MCF 10A (cell line): ENCODE results near the gene UTP25. TPM values are rescaled to one million over a fixed set of nuclear protein-coding genes. Genes with fewer than 3 reads are reported as not detected.

ENCODE experiments used
- BruUV-seq: library from RNA; stranded (reverse); fragments of 400-500 nt; replicated peaks from 2 replicates; lab custom pipeline; 2021; lab: Mats Ljungman, UMichigan
- CTCF ChIA-PET: fragments of 300-600 bp; sonication (Branson Sonifier 250); formaldehyde crosslinking; extraction: SDS; loops from one replicate; lab custom pipeline; 2021; ENCODE audit warnings: antibody characterized with exemption, inconsistent platforms; lab: Yijun Ruan, JAX
- POLR2A ChIA-PET: fragments of 300-600, 350-650 bp; sonication (Branson Sonifier 250); formaldehyde crosslinking; extraction: SDS; loops from one replicate; lab custom pipeline; 2020; ENCODE audit warnings: antibody characterized with exemption, inconsistent platforms; lab: Yijun Ruan, JAX
- DNase-seq: peaks from one replicate; pipeline ENCODE4 v3.0.0-alpha.2; 2018; ENCODE audit not compliant: unreplicated experiment
- H3K27ac Mint-ChIP-seq: one replicate; pipeline ENCODE4 v1.8.0; 2022; ENCODE audit warnings: mild to moderate bottlenecking, low read depth, mixed read lengths; ENCODE audit not compliant: unreplicated experiment
- H3K27me3 Mint-ChIP-seq: one replicate; pipeline ENCODE4 v1.8.0; 2022; ENCODE audit warnings: mixed read lengths; ENCODE audit not compliant: insufficient read depth, unreplicated experiment
- H3K36me3 Mint-ChIP-seq: one replicate; pipeline ENCODE4 v1.8.0; 2022; ENCODE audit warnings: mild to moderate bottlenecking, moderate library complexity, mixed read lengths; ENCODE audit not compliant: insufficient read depth, unreplicated experiment
- H3K4me1 Mint-ChIP-seq: one replicate; pipeline ENCODE4 v1.8.0; 2022; ENCODE audit warnings: mixed read lengths; ENCODE audit not compliant: insufficient read depth, unreplicated experiment
- H3K4me3 Mint-ChIP-seq: one replicate; pipeline ENCODE4 v1.8.0; 2022; ENCODE audit warnings: mild to moderate bottlenecking, moderate library complexity, mixed read lengths; ENCODE audit not compliant: unreplicated experiment
- H3K9me3 Mint-ChIP-seq: one replicate; pipeline ENCODE4 v1.8.0; 2022; ENCODE audit warnings: mixed read lengths; ENCODE audit not compliant: unreplicated experiment
- CTCF ChIP-seq: fragments of 200-600 bp; IDR thresholded peaks from one replicate; pipeline ENCODE4 v1.8.0; 2022; ENCODE audit warnings: antibody characterized with exemption, mild to moderate bottlenecking; ENCODE audit not compliant: unreplicated experiment
- intact Hi-C: fragments of 100-400 bp; cut with micrococcal nuclease; formaldehyde crosslinking; loops from 2 replicates; pipeline ENCODE4 v1.14.1; 2022
- total RNA-seq: library from RNA; stranded (reverse); gene quantifications from 2 replicates; pipeline ENCODE4 v1.2.3, GENCODE V29; 2022

UTP25 gene
- total RNA-seq, 1 experiment from 2014 or later: 23.8 TPM

DNA sequence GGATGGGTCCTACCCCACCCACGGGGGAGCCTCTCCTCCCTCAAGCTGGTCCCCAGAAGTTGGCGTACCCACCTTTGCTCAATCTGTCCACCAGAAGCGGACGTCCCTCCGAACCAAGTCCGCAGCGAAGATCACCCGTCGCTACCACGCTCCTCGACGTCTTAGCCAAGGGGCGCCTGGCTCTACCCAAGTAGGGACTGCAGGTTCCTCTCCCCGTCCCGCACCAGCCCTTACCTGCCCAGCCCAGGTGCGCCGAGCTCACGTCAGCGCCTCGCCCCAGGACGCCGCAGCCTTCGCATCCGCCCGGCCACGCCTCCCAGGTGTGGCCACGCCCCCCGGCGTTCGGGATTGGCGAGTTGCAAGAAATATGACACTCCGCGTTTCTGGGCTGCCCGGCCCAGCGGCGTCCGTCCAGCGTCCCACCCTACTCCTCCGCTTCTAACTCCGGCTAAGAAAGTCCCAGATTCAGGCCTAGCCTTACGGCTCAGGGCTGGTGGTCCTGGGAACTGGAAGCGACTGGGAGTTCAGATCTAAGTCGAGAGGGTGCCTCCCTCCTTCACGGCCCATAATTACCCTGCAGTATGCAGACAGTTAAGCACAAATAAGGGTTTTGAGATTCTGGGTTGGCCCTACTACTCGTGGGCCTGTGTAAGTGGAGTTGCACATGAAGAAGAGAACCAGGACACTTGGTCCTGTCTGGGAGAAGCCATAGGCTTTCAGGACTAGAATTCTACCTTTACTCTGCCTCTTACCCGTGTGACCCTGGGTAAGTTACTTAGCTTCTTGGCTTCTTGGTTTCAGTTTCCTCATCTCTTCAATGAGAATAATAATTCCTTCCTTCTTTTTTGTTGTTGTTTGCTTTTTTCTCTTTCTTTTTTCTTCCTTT, 21.7 kb upstream of the UTP25 start, which contains the start of gene IRF6:
TSS of gene IRF6 (minus strand) at position 268 of the 886 bp plus-strand sequence. CDS start 4,729 bp downstream, outside the sequence.
- no peaks in the 10 kb centered on the region for H3K9me3 Mint-ChIP-seq
- H3K27me3 Mint-ChIP-seq: no peaks in the 10 kb centered on the region
- peak; percentile 99 for DNase-seq
- H3K4me3 Mint-ChIP-seq: peak within 1 kb of the TSS; percentile 90
- H3K4me1 Mint-ChIP-seq: peaks cover 74% of the 10 kb centered on the region
- no peak for TF ChIP-seq CTCF
- ChIA-PET POLR2A (interaction anchor here (0.6 to 16.5 kb wide), 36 partner anchors 10 to 1833 kb away, joined by 3 to 1382 read pairs (median 6); partner anchors contain the start of genes C1orf74, LAMB3 and UTP25), CTCF (interaction anchor here (0.6 to 28.3 kb wide), 15 partner anchors 11 to 1928 kb away, joined by 3 to 1144 read pairs (median 7); partner anchors contain the start of genes LAMB3 and UTP25)
- BruUV-seq: TSS peak; percentile 88
- H3K36me3 Mint-ChIP-seq: peaks cover 12% of the 10 kb centered on the region
- peak within 1 kb of the TSS; percentile 92 for H3K27ac Mint-ChIP-seq
- intact Hi-C loops: no loop called here

DNA sequence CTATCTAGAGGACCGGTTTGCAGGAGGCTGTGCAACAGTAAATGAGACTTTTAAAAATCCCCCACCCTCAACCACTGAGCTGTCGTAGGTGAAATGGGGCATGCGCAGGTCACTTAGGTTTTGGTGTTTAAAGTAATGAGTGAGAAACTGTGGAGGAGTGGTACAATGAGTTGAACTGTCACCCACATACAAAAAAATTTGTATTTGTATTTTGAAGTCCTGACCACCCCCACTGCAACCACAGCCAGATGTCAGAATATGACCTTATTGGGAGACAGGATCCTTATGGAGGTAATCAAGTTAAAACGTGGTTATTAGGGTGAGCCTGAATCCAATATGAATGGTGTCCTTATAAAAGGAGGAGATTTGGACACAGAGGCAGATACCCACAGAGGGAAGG, 20.3 kb upstream of the UTP25 start:
- DNase-seq: no peak
- H3K36me3 Mint-ChIP-seq: peaks cover 5% of the 10 kb centered on the region
- no peaks in the 10 kb centered on the region for H3K27me3 Mint-ChIP-seq
- ChIA-PET CTCF (interaction anchor here (0.6 to 28.3 kb wide), 10 partner anchors 12 to 1883 kb away, joined by 3 to 1144 read pairs (median 4); partner anchors contain the start of gene UTP25), POLR2A (interaction anchor here (0.6 to 16.5 kb wide), 18 partner anchors 7 to 1966 kb away, joined by 3 to 1382 read pairs (median 5); partner anchors contain the start of genes C1orf74, LAMB3 and UTP25)
- peak overlapping the region; percentile 36 for H3K27ac Mint-ChIP-seq
- peaks cover 63% of the 10 kb centered on the region for H3K4me1 Mint-ChIP-seq
- BruUV-seq: no TSS peak
- H3K9me3 Mint-ChIP-seq: no peaks in the 10 kb centered on the region
- intact Hi-C loops: no loop called here
- H3K4me3 Mint-ChIP-seq: no peak overlapping the region
- no peak for TF ChIP-seq CTCF

- BruUV-seq: no TSS peak
- H3K27me3 Mint-ChIP-seq: no peaks in the 10 kb centered on the region
- ChIA-PET CTCF (interaction anchor here (0.6 to 28.3 kb wide), 13 partner anchors 13 to 1883 kb away, joined by 3 to 1144 read pairs (median 4); partner anchors contain the start of gene UTP25), POLR2A (interaction anchor here (0.6 to 16.5 kb wide), 18 partner anchors 8 to 1967 kb away, joined by 3 to 1382 read pairs (median 4); partner anchors contain the start of genes C1orf74, LAMB3 and UTP25)
- TF ChIP-seq CTCF: no peak
- H3K4me3 Mint-ChIP-seq: no peak overlapping the region
- H3K4me1 Mint-ChIP-seq: peaks cover 62% of the 10 kb centered on the region
- peak overlapping the region; percentile 36 for H3K27ac Mint-ChIP-seq
- no peaks in the 10 kb centered on the region for H3K9me3 Mint-ChIP-seq
- intact Hi-C loops: loop anchor here (1.0 kb wide), 2 partner anchors 8 to 15 kb away; no protein-coding TSS in a partner anchor
- peaks cover 5% of the 10 kb centered on the region for H3K36me3 Mint-ChIP-seq
- peak; percentile 100 for DNase-seq
Measured at GRCh38 chr1:209808059-209808581, 19.7 kb upstream of the UTP25 start.
